ENCODE data around the gene PPFIA3. TPM values are rescaled to one million over a fixed set of nuclear protein-coding genes. Genes with fewer than 3 reads are reported as not detected.

PPFIA3 gene
- 32.5 TPM for total RNA-seq (ENCODE audit: insufficient read depth, low replicate concordance)

DNA sequence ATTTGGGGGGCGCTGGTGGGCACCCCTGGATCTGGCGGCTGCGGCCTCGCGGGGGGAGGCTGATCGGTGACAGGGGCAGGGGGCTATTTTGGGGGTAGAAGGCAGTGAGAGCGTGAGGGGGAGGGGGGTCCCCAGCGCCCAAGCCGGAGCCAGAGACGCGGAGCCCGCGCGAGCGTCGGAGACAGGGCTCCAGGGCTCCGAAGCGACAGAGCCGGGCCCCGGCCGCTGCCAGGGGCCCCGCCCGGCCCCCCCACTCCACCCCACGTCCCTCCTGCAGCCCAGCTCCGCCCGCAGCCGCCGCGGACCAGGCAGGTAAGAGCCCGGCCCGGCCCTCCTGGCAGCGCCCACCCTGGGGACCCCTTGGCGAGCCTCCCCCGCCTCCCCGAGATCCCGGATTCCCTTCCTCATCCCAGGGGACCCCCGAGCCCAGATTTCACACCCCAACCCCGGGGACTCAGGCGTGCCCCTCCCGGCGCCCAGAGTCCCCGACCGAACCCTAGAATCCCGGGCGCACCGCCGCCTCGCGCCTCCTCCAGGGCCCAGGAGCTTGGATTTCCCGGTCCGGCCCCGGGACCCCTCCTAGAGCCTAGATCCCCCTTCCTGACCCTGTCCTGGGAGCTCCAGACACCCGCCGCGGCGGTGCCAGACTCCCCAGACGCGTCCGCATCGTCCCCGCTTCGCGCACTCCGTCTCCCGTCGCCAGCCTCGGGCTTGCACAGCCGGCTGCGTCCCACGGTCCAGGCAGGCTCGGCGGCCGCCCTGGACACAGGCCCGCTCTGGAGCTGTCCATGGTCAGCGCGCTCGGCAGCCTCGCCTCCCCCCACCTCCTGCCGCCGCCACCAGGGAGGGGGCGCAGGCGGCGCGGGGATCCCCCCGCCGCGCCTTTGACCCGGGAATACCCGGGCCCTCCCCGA, at the start of gene PPFIA3:
Gene PPFIA3, plus strand, starts transcription at position 134 of the 914 bp plus-strand sequence. CDS start 8,330 bp downstream, outside the sequence.
- DNase-seq (ENCODE audit: low spot score): peak; percentile 66

DNA sequence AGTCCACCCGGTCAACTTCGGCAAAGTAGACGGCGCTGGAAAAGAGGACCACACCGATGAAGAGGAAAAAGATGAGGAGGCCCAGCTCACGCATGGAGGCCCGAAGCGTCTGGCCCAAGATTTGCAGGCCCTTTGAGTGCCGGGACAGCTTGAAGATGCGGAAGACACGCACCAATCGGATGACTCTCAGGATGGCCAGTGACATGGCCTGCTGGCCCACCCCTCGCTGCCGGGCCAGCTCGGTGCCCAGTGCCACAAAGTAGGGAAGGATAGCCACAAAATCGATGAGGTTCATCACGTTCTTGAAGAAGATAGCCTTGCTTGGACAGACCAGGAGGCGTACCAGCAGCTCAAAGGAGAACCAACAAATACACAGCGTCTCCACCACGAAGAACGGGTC, 48.9 kb upstream of the PPFIA3 start:
- no peak for DNase-seq (ENCODE audit: low spot score)

- DNase-seq (ENCODE audit: low spot score): no peak
Observed at GRCh38 chr19:49071860-49072547, 47.3 kb upstream of the PPFIA3 start.

DNA sequence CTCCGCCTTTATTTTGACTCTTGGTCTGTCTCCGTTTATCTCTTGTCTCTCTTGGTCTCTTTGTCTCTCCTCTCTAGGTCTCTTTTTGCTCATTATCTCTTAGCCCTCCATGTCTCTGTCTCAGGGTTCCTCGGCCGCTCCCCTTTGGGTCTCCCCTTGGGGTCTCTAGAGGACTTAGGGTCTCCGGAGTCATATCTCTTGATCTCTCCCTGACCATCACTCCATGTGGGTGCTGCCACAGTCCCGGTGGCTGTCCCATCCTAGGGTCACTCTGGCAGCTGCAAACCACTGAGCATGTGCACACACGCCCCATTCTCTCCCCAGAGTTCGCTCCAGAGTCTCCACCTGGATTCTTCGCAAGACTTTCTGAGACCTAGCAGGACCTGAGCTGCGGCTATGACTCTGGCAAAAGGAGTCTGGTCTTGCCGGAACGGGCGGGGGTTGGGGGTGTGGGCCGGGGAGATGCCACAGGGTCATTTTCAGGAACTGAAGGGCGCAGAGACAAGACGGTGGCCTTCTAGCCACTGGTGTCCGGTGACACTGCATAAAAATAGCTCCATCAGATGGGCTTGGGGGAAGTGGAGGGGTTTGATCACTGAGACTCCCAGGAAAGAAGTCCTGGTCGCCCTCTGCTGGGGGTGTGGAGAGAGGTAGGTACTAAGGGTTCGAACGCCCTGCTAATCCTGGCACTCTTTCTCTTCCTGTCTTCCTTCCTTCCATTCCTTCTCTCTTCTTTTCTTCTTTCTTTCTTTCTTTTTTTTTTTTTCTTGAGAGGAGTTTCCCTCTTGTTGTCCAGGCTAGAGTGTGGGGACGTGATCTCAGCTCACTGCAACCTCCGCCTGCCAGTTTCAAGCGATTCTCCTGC, 45.6 kb upstream of the PPFIA3 start:
- DNase-seq (ENCODE audit: low spot score): no peak

GRCh38 chr19:49074869-49075268, 44.5 kb upstream of the PPFIA3 start:
- peak; percentile 40 for DNase-seq (ENCODE audit: low spot score)

DNA sequence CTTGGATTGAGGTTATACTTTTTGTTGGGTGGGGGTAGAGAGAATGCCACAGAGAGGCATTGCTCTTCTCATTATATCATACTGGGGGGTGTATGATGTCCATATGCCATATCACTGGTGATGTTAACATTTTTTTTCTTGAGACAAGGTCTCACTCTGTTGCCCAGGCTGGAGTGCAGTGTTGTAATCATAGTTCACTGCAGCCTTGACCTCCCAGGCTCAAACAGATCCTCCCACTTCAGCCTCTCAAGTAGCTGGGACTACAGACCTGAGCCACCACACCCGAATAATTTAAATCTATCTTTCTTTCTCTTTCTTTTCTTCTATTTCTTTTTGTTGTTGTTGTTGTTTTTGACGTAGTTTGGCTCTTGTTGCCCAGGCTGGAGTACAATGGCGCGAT, 39.0 kb upstream of the PPFIA3 start:
- no peak for DNase-seq (ENCODE audit: low spot score)

- DNase-seq (ENCODE audit: low spot score): no peak
Observed at GRCh38 chr19:49081273-49081672, 38.1 kb upstream of the PPFIA3 start.

DNA sequence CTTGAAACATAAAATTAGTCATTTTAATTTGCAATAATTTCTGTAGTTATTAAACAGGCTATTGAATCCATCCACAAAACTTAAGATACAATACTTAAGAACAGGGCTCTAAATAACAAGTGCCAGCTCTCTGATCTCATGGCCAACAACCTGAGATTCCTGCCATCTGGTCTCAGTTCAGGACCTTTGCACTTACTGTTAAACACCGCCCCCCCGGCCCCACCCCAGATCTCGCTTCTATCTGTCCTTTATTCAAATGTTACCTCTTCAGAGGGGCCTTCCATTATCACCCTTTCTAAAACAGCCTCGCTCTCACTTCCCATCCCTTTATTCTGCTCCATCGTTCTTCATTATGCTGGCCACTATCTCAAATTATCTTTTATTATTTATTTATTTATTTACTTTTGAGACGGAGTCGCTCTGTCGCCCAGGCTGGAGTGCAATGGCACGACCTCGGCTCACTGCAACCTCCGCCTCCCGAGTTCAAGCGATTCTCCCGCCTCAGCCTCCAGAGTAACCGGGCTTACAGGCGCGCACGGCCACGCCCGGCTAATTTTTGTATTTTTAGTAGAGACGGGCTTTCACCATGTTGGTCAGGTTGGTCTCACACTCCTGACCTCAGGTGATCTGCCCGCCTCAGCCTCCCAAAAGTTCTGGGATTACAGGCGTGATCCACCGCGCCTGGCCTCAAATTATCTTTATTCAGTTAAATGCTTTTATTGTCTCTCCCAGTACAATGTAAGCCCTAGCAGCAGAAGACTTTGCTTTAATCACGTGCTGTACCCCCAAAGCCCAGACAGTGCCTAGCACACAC, 34.9 kb upstream of the PPFIA3 start:
- DNase-seq (ENCODE audit: low spot score): no peak

- peak; percentile 99 for DNase-seq (ENCODE audit: low spot score)
Observed at GRCh38 chr19:49085020-49085867, 34.1 kb upstream of the PPFIA3 start, which contains the start of gene SNRNP70. Gene SNRNP70 (plus strand): TSS chr19:49085451. CDS start chr19:49086415, 964 bp downstream.

DNA sequence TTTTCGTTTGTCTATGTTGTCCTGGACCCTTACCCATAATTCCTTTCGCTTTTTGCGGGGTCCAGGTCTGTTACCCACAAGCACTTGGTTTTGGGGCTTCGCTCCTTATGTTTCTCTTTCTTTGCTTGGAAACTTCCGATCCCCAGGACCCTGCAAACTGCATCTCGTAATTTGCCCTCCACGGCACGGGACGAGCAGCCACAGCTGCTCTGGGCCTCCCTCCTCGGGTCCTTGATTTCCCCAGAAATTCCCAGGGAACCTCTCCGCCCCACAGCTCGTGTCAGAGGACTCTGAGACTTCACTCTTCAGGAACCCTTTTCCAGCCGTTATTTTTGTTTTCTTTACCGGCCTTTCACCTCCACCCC, 33.5 kb upstream of the PPFIA3 start:
- no peak for DNase-seq (ENCODE audit: low spot score)

DNA sequence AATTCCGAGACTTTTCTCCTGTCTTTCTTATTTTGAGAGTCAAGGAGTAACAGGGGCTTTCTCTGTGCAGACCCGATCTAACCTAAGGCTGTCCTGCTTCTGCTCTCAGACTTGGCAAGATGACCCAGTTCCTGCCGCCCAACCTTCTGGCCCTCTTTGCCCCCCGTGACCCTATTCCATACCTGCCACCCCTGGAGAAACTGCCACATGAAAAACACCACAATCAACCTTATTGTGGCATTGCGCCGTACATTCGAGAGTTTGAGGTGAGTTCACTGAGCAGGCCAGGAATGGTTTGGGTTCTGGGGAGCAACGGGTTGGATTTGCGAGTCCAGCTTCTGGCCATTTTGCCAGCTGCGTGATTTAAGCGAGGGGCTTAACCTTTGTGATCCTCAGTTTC, 33.0 kb upstream of the PPFIA3 start:
- DNase-seq (ENCODE audit: low spot score): no peak

GRCh38 chr19:49091391-49092038, 27.8 kb upstream of the PPFIA3 start:
- no peak for DNase-seq (ENCODE audit: low spot score)

DNA sequence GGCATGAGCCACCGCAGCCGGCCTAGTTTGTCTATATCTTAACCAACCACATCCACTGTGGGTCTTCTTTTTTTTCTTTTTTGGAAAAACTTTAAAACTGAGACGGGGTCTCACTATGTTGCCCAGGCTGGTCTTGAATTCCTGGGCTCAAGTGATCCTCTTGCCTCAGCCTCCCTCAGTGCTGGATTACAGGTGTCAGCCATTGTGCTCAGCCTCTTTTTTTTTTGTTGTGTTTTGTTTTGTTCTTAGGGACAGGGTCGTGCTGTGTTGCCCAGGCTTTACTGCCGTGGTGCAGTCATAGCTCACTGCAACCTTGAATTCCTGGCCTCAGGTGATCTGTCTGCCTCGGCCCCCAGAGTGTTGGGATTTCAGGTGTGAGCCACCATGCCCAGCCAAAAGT, 26.7 kb upstream of the PPFIA3 start:
- DNase-seq (ENCODE audit: low spot score): no peak

DNA sequence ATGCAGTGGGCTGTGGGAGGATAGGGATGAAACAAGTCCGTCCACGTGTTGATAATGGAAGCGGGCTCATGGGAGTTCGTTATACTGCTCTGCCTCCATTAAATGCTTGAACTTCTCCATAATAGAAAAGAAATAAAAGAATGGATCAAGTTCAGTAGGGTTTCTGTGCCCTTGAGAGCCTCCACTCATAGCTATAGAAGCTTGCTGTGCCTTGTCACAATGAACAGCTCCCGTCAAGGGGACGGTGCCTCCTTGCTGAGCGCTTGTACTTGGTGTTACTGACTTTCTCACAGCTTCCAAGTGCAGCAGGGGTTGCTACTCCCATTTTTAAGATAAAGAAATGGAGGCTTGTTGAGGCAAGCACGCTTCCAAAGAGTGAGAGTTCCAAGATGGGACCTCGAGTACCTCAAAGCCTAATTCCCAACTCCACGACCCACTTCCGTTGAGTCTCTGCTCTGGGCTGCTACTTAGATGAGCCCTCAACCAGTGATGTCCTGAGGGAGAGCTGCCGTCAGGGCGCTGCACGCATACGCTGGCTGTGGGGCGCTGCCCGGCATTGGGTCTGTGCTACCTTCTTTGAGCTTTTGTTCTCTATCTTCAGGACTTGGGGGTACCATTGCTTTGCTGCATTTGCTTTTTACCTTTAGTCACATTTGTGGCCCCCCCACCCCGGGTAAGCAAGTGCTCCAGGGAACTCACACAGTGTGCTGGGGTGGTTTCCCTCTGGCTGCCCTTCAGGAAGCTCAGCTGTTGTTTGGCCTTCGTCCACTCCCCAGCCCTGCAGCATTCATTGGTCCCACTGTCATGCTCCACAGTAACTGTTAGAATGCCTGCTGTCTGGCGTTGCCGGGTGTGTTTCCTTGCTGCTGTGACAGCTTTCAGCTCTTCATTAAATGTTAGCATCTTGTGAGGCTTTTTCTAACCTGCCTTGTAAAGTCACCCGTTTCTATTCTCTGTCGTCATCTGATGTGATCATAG, 24.6 kb upstream of the PPFIA3 start:
- DNase-seq (ENCODE audit: low spot score): no peak

GRCh38 chr19:49097453-49098288, 21.7 kb upstream of the PPFIA3 start:
- peak; percentile 82 for DNase-seq (ENCODE audit: low spot score)

GRCh38 chr19:49098795-49099194, 20.5 kb upstream of the PPFIA3 start:
- no peak for DNase-seq (ENCODE audit: low spot score)

- DNase-seq (ENCODE audit: low spot score): no peak
Observed at GRCh38 chr19:49101160-49101559, 18.2 kb upstream of the PPFIA3 start.

Data from umbilical cord (tissue), 2 donors.